K562 (cell line): ENCODE data around the gene TECTA. TPM values are rescaled to one million over a fixed set of nuclear protein-coding genes. Genes with fewer than 3 reads are reported as not detected.

Source experiments
- ATAC-seq: fragments of 200-7000 bp; cut with Tn5 transposase; 3 replicates; pipeline ENCODE4 v1.9.1; 2020; ENCODE audit warnings: moderate library complexity
- BruUV-seq: library from RNA; stranded (reverse); fragments of 400-500 nt; replicated peaks from 2 replicates; lab custom pipeline; 2021; lab: Mats Ljungman, UMichigan
- CTCF ChIA-PET: fragments of 300-600 bp; formaldehyde crosslinking; extraction: SDS; loops from one replicate; lab custom pipeline; 2021; ENCODE audit warnings: low intra/inter-chr PET ratio; lab: Yijun Ruan, JAX
- POLR2A ChIA-PET: fragments of 300-600, 350-650 bp; sonication (Branson Sonifier 250); formaldehyde crosslinking; extraction: SDS; loops from one replicate; lab custom pipeline; 2021; ENCODE audit warnings: antibody characterized with exemption, inconsistent platforms; lab: Yijun Ruan, JAX
- DNase-seq, 4 experiments: peaks; one replicate each; pipeline versions ENCODE4 v3.0.0 to v3.0.0-alpha.2; 2011 to 2018; ENCODE audit warnings: low spot score in 3 of 4, mixed read lengths in 3 of 4; ENCODE audit errors: extremely low read depth in 1 of 4
- FAIRE-seq: peaks from 2 replicates; lab custom pipeline; 2011; peaks lifted over from hg19 to GRCh38; lab: Jason Lieb, UNC
- H2AFZ ChIP-seq: 2 replicates; pipeline ENCODE4 v1.6.0; 2011; ENCODE audit warnings: low read depth, low read length, control low read depth, inconsistent platforms
- H3K27ac ChIP-seq: fragments of 200-600 bp; 3 replicates; pipeline ENCODE4 v1.8.0; 2011; ENCODE audit warnings: low read depth, mild to moderate bottlenecking, control low read depth, inconsistent platforms, low read length, moderate library complexity, mixed read lengths; ENCODE audit errors: extremely low read depth
- H3K27me3 ChIP-seq, 2 experiments: fragments of 300-600 bp in 1 of 2; 2 replicates in 1 of 2; 3 replicates in 1 of 2; pipeline versions ENCODE4 v1.6.0 to v1.8.0; 2011; ENCODE audit warnings: inconsistent platforms in 2 of 2, low read length in 2 of 2, mild to moderate bottlenecking in 1 of 2, mixed read lengths in 1 of 2, moderate library complexity in 1 of 2; ENCODE audit not compliant: control insufficient read depth in 2 of 2, insufficient read depth in 2 of 2
- H3K36me3 ChIP-seq: fragments of 300-600 bp; 3 replicates; pipeline ENCODE4 v1.8.0; 2011; ENCODE audit warnings: mild to moderate bottlenecking, low read length, inconsistent platforms; ENCODE audit not compliant: control insufficient read depth, insufficient read depth
- H3K4me1 ChIP-seq, 2 experiments: fragments of 200-600 bp in 1 of 2; replicated peaks in 1 of 2; 2 replicates in 1 of 2; 3 replicates in 1 of 2; pipeline versions ENCODE4 v1.5.1 to v1.8.0; 2011; ENCODE audit warnings: inconsistent platforms in 2 of 2, low read length in 2 of 2, mild to moderate bottlenecking in 1 of 2, mixed read lengths in 1 of 2, moderate library complexity in 1 of 2; ENCODE audit not compliant: control insufficient read depth in 2 of 2, insufficient read depth in 2 of 2
- H3K4me2 ChIP-seq: 2 replicates; pipeline ENCODE4 v1.6.1; 2011; ENCODE audit warnings: low read length, control low read depth, inconsistent platforms, mixed read lengths; ENCODE audit not compliant: insufficient read depth
- H3K4me3 ChIP-seq: fragments of 200-600 bp; sonication (generic), shearing (Covaris generic); 2 replicates; pipeline ENCODE4 v1.5.1; 2016; ENCODE audit warnings: control low read depth, inconsistent platforms
- H3K79me2 ChIP-seq: fragments of 200-600 bp; 3 replicates; pipeline ENCODE4 v1.8.0; 2011; ENCODE audit warnings: low read length, inconsistent platforms; ENCODE audit not compliant: control insufficient read depth, insufficient read depth
- H3K9ac ChIP-seq, 2 experiments: 2 replicates each; pipeline versions ENCODE4 v1.6.0 to v1.6.1; 2011; ENCODE audit warnings: low read depth in 2 of 2, low read length in 2 of 2, control low read depth in 1 of 2, inconsistent platforms in 1 of 2, mild to moderate bottlenecking in 1 of 2, mixed read lengths in 1 of 2; ENCODE audit not compliant: insufficient read depth in 1 of 2
- H3K9me1 ChIP-seq: one replicate; pipeline ENCODE4 v1.6.0; 2011; ENCODE audit warnings: inconsistent platforms, mild to moderate bottlenecking, low read length, moderate library complexity; ENCODE audit not compliant: control insufficient read depth, insufficient read depth
- H3K9me3 ChIP-seq: replicated peaks from 2 replicates; pipeline ENCODE4 v1.5.1; 2011; ENCODE audit warnings: low read depth, low read length, inconsistent platforms; ENCODE audit not compliant: control insufficient read depth, insufficient read depth
- H4K20me1 ChIP-seq: replicated peaks from 2 replicates; pipeline ENCODE4 v1.6.1; 2011; ENCODE audit warnings: low read length, inconsistent platforms, mixed read lengths; ENCODE audit not compliant: control insufficient read depth, insufficient read depth
- ZNF24 ChIP-seq: fragments of 450-650 bp; IDR thresholded peaks from 2 replicates; pipeline ENCODE4 v1.6.1; 2016
- ZNF583 ChIP-seq: fragments of 250-450 bp; sonication (Bioruptor Pico); IDR thresholded peaks from 2 replicates; pipeline ENCODE4 v1.4.0; 2020
- WGBS: fragments of 100-300 bp; shearing (Covaris generic); methylation state at CpG from one replicate; pipeline ENCODE4 v1.1.6; 2016; ENCODE audit warnings: low coverage, mixed read lengths; ENCODE audit not compliant: insufficient coverage; ENCODE audit errors: missing lambda C conversion rate; 5-methylcytosine and 5-hydroxymethylcytosine counted together
- in situ Hi-C: fragments of 300-500 bp; cut with MboI; formaldehyde crosslinking; loops from 4 replicates; pipeline ENCODE4 v1.15.0; 2018; ENCODE audit warnings: inconsistent platforms, mixed read lengths
- intact Hi-C: fragments of 100-400 bp; cut with micrococcal nuclease; formaldehyde crosslinking; loops from 2 replicates; pipeline ENCODE4 v1.14.2; 2022
- polyA plus RNA-seq, 8 experiments: library from polyadenylated mRNA; depleted of rRNA in 4 of 8; stranded (reverse) in 5 of 8; unstranded in 3 of 8; fragments of >200 nt; fragmentation: Nextera tagmentation in 2 of 8; fragmentation: Illumina TruSeq in 1 of 8; extraction: Ambion mirVana in 2 of 8; extraction: Trizol in 1 of 8; gene quantifications; 2 replicates each; pipeline versions ENCODE4 v1.2.1 to v1.2.3, GENCODE V29; 2011 to 2014; ENCODE audit warnings: inconsistent platforms in 1 of 8, missing spikeins in 1 of 8
- total RNA-seq, 7 experiments: library from RNA; depleted of rRNA in 6 of 7; stranded (reverse); fragments of >200 nt in 6 of 7; fragmentation: Illumina TruSeq in 2 of 7; extraction: Trizol in 2 of 7; gene quantifications; 2 replicates each; pipeline versions ENCODE4 v1.2.1 to v1.2.3, GENCODE V29; 2011 to 2021; ENCODE audit warnings: low replicate concordance in 1 of 7
- TF ChIP-seq, protein P1 (sequence below): fragments of 450-650 bp; IDR thresholded peaks from 2 replicates; pipeline ENCODE4 v1.6.1; 2017; ENCODE audit warnings: mild to moderate bottlenecking, moderate library complexity
- TF ChIP-seq, protein P2 (sequence below): fragments of 450-650 bp; IDR thresholded peaks from 2 replicates; pipeline ENCODE4 v1.7.0; 2016; ENCODE audit warnings: borderline replicate concordance
- TF ChIP-seq, protein P3 (sequence below): fragments of 150-350 bp; conservative IDR thresholded peaks from 2 replicates; pipeline ENCODE4 v1.6.1; 2014; ENCODE audit warnings: low read length
- TF ChIP-seq, protein P4 (sequence below): fragments of 450-650 bp; conservative IDR thresholded peaks from 2 replicates; pipeline ENCODE4 v1.6.1; 2016; ENCODE audit warnings: missing genetic modification characterization, low read depth, mild to moderate bottlenecking, control low read depth, missing compliant biosample characterization
- TF ChIP-seq, protein P5 (sequence below): fragments of 250-450 bp; sonication (Bioruptor Pico); IDR thresholded peaks from 2 replicates; pipeline ENCODE4 v1.8.0; 2021; ENCODE audit warnings: moderate library complexity, mild to moderate bottlenecking, inconsistent platforms
- TF ChIP-seq, protein P6 (sequence below), 2 experiments: fragments of 450-650 bp in 1 of 2; IDR thresholded peaks; 2 replicates each; pipeline ENCODE4 v1.6.1; 2011 to 2017; ENCODE audit warnings: low read depth in 2 of 2, antibody characterized with exemption in 1 of 2, borderline replicate concordance in 1 of 2, low read length in 1 of 2, mild to moderate bottlenecking in 1 of 2, mixed read lengths in 1 of 2; ENCODE audit not compliant: control insufficient read depth in 1 of 2

The TECTA gene
- total and polyA plus RNA-seq, 9 of the 15 experiments (the other 6 are each of a cell fraction or from before 2014, with no cell fraction given) = under 0.01 to 0.04 (median 0.03) TPM; not detected in 5

DNA sequence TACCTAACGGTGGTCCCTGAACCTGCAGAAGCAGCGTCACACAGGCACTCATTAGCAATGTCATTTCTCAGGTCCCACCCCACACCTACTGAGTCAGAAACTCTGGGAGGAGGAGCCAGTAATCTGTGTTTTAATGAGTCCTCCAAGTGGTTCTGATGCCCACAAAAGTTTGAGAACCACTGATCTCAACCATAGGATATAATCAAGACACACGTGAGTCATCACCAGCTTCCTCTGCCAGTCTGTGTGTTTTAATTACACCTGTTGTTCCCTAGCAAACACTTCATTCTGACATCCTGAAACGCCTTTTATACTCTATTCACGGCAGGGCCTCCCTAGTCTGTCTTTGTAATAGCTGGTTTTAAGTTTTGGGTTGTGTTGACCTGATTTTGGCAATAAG lies 5.8 kb downstream of the TECTA start (continued):
- TF ChIP-seq, protein P1, sequence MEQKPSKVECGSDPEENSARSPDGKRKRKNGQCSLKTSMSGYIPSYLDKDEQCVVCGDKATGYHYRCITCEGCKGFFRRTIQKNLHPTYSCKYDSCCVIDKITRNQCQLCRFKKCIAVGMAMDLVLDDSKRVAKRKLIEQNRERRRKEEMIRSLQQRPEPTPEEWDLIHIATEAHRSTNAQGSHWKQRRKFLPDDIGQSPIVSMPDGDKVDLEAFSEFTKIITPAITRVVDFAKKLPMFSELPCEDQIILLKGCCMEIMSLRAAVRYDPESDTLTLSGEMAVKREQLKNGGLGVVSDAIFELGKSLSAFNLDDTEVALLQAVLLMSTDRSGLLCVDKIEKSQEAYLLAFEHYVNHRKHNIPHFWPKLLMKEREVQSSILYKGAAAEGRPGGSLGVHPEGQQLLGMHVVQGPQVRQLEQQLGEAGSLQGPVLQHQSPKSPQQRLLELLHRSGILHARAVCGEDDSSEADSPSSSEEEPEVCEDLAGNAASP = no peak

DNA sequence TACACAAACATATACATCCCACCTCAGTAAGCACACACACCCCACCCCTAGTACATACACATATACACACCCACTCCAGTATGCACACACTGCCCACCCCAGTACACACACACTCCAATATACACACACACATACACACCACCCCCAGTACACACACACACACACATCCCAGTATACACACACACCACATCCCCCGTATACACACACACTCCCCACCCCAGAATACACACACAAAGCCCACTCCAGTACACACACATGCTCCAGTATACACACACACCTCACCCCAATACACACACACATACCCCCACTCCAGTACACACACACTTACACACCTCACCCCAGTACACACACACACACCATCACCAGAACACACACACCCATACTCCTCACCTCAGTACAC lies 7.4 kb downstream of the TECTA start:
- intact Hi-C loops (no loop called here), in situ Hi-C loops (no loop called here)
- BruUV-seq = no TSS peak
- Histone ChIP-seq H3K9me3 (no peaks in the 10 kb centered on the region), H3K27me3 (peaks cover 5 to 32% of the 10 kb centered on the region in 2 experiments; a peak in 4 of 5 replicates), H3K9ac (no peak overlapping the region), H4K20me1 (no peaks in the 10 kb centered on the region), H3K79me2 (no peaks in the 10 kb centered on the region), H3K36me3 (no peaks in the 10 kb centered on the region), H2AFZ (no peak overlapping the region), H3K27ac (no peak overlapping the region), H3K4me1 (no peaks in the 10 kb centered on the region), H3K4me2 (no peak overlapping the region), H3K9me1 (no peaks in the 10 kb centered on the region), H3K4me3 (no peak overlapping the region)
- ATAC-seq = no peak
- POLR2A ChIA-PET = no interaction called here
- no peak for DNase-seq
- no CpG with 5 or more reads among the region's 1 CpG for WGBS
- no peak for FAIRE-seq
- CTCF ChIA-PET = no interaction called here
- TF ChIP-seq, protein P2, sequence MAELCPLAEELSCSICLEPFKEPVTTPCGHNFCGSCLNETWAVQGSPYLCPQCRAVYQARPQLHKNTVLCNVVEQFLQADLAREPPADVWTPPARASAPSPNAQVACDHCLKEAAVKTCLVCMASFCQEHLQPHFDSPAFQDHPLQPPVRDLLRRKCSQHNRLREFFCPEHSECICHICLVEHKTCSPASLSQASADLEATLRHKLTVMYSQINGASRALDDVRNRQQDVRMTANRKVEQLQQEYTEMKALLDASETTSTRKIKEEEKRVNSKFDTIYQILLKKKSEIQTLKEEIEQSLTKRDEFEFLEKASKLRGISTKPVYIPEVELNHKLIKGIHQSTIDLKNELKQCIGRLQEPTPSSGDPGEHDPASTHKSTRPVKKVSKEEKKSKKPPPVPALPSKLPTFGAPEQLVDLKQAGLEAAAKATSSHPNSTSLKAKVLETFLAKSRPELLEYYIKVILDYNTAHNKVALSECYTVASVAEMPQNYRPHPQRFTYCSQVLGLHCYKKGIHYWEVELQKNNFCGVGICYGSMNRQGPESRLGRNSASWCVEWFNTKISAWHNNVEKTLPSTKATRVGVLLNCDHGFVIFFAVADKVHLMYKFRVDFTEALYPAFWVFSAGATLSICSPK = no peak
- TF ChIP-seq ZNF24 (no peak), ZNF583 (CRISPR knock-in tag) (no peak)
- TF ChIP-seq, protein P3, sequence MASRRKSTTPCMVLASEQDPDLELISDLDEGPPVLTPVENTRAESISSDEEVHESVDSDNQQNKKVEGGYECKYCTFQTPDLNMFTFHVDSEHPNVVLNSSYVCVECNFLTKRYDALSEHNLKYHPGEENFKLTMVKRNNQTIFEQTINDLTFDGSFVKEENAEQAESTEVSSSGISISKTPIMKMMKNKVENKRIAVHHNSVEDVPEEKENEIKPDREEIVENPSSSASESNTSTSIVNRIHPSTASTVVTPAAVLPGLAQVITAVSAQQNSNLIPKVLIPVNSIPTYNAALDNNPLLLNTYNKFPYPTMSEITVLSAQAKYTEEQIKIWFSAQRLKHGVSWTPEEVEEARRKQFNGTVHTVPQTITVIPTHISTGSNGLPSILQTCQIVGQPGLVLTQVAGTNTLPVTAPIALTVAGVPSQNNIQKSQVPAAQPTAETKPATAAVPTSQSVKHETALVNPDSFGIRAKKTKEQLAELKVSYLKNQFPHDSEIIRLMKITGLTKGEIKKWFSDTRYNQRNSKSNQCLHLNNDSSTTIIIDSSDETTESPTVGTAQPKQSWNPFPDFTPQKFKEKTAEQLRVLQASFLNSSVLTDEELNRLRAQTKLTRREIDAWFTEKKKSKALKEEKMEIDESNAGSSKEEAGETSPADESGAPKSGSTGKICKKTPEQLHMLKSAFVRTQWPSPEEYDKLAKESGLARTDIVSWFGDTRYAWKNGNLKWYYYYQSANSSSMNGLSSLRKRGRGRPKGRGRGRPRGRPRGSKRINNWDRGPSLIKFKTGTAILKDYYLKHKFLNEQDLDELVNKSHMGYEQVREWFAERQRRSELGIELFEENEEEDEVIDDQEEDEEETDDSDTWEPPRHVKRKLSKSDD = no peak
- TF ChIP-seq, protein P4, sequence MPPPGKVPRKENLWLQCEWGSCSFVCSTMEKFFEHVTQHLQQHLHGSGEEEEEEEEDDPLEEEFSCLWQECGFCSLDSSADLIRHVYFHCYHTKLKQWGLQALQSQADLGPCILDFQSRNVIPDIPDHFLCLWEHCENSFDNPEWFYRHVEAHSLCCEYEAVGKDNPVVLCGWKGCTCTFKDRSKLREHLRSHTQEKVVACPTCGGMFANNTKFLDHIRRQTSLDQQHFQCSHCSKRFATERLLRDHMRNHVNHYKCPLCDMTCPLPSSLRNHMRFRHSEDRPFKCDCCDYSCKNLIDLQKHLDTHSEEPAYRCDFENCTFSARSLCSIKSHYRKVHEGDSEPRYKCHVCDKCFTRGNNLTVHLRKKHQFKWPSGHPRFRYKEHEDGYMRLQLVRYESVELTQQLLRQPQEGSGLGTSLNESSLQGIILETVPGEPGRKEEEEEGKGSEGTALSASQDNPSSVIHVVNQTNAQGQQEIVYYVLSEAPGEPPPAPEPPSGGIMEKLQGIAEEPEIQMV (tag) = no peak
- TF ChIP-seq, protein P5, sequence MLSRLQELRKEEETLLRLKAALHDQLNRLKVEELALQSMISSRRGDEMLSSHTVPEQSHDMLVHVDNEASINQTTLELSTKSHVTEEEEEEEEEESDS = no peak
- TF ChIP-seq, protein P6, sequence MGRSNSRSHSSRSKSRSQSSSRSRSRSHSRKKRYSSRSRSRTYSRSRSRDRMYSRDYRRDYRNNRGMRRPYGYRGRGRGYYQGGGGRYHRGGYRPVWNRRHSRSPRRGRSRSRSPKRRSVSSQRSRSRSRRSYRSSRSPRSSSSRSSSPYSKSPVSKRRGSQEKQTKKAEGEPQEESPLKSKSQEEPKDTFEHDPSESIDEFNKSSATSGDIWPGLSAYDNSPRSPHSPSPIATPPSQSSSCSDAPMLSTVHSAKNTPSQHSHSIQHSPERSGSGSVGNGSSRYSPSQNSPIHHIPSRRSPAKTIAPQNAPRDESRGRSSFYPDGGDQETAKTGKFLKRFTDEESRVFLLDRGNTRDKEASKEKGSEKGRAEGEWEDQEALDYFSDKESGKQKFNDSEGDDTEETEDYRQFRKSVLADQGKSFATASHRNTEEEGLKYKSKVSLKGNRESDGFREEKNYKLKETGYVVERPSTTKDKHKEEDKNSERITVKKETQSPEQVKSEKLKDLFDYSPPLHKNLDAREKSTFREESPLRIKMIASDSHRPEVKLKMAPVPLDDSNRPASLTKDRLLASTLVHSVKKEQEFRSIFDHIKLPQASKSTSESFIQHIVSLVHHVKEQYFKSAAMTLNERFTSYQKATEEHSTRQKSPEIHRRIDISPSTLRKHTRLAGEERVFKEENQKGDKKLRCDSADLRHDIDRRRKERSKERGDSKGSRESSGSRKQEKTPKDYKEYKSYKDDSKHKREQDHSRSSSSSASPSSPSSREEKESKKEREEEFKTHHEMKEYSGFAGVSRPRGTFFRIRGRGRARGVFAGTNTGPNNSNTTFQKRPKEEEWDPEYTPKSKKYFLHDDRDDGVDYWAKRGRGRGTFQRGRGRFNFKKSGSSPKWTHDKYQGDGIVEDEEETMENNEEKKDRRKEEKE (IDR thresholded peaks at IDR 0.05; ENCODE audit: borderline replicate concordance in 1 of 2, control insufficient read depth in 1 of 2, low read depth in 2 of 2, low read length in 1 of 2) = no peak
